Erythroblast (primary cell): Measurements from ENCODE around the gene EIF6.

Experiments used
- GATA1 ChIP-seq: IDR thresholded peaks from 2 replicates; pipeline ENCODE4 v1.6.1; 2011; ENCODE audit warnings: low read depth, mild to moderate bottlenecking, control low read depth, low read length, moderate library complexity
- POLR2A ChIP-seq: IDR thresholded peaks from 2 replicates; pipeline ENCODE4 v1.6.1; 2011; ENCODE audit warnings: mild to moderate bottlenecking, low read length

GRCh38 chr20:35295058-35295457 is 10.5 kb upstream of the EIF6 start:
- TF ChIP-seq POLR2A (no peak), GATA1 (no peak)
